OCI-LY1 (cell line): Measurements from ENCODE around the gene DSC3.
"Not testable (repeated sequence)": the region's sequence is repeated elsewhere in the genome, so short reads cannot be mapped to it uniquely, and the experiment has no call there.

Source experiments
- H2AFZ ChIP-seq: fragments of 200-600 bp; sonication (generic), shearing (Covaris generic); 2 replicates; pipeline ENCODE4 v1.6.0; 2014; ENCODE audit warnings: antibody characterized with exemption, mild to moderate bottlenecking, low read length
- H3F3A ChIP-seq: fragments of 200-600 bp; sonication (generic), shearing (Covaris generic); 2 replicates; pipeline ENCODE4 v1.6.0; 2014; ENCODE audit warnings: mild to moderate bottlenecking, antibody characterized with exemption, low read length, moderate library complexity; ENCODE audit not compliant: insufficient read depth
- H3K27ac ChIP-seq: fragments of 200-600 bp; sonication (generic); 2 replicates; pipeline ENCODE4 v1.5.1; 2014; ENCODE audit warnings: low read length, mixed run types, mild to moderate bottlenecking, low read depth; ENCODE audit not compliant: poor library complexity, severe bottlenecking
- H3K27me3 ChIP-seq: fragments of 200-600 bp; sonication (generic); 2 replicates; pipeline ENCODE4 v1.6.0; 2014; ENCODE audit warnings: antibody characterized with exemption, mild to moderate bottlenecking, low read length, moderate library complexity; ENCODE audit not compliant: insufficient read depth
- H3K36me3 ChIP-seq: fragments of 200-600 bp; sonication (generic); 2 replicates; pipeline ENCODE4 v1.6.1; 2014; ENCODE audit warnings: mild to moderate bottlenecking, antibody characterized with exemption, low read length, moderate library complexity, mixed read lengths; ENCODE audit not compliant: insufficient read depth
- H3K4me1 ChIP-seq: fragments of 200-600 bp; sonication (generic); 2 replicates; pipeline ENCODE4 v1.5.1; 2014; ENCODE audit warnings: mild to moderate bottlenecking, low read length, moderate library complexity; ENCODE audit not compliant: insufficient read depth, severe bottlenecking
- H3K4me2 ChIP-seq: fragments of 200-600 bp; sonication (generic), shearing (Covaris generic); 2 replicates; pipeline ENCODE4 v1.6.1; 2014; ENCODE audit warnings: low read length
- H3K4me3 ChIP-seq: fragments of 200-600 bp; sonication (generic); 2 replicates; pipeline ENCODE4 v1.5.1; 2014; ENCODE audit warnings: low read length, low read depth, mild to moderate bottlenecking, mixed read lengths; ENCODE audit not compliant: poor library complexity, severe bottlenecking
- H3K79me2 ChIP-seq: fragments of 200-600 bp; shearing (Covaris generic); 2 replicates; pipeline ENCODE4 v1.6.1; 2016; ENCODE audit warnings: mixed run types, low read length, mixed read lengths; ENCODE audit not compliant: insufficient read depth
- H3K9ac ChIP-seq: fragments of 200-600 bp; sonication (generic), shearing (Covaris generic); 2 replicates; pipeline ENCODE4 v1.6.1; 2014; ENCODE audit warnings: mild to moderate bottlenecking, low read length, mixed read lengths
- H3K9me2 ChIP-seq: fragments of 200-600 bp; sonication (generic), shearing (Covaris generic); 2 replicates; pipeline ENCODE4 v1.6.1; 2014; ENCODE audit warnings: low read depth, mild to moderate bottlenecking, low read length, mixed read lengths
- H3K9me3 ChIP-seq: fragments of 200-600 bp; shearing (Covaris generic); 2 replicates; pipeline ENCODE4 v1.6.1; 2014; ENCODE audit warnings: low read length, mixed read lengths
- H4K20me1 ChIP-seq: fragments of 200-600 bp; sonication (generic), shearing (Covaris generic); 2 replicates; pipeline ENCODE4 v1.6.0; 2016; ENCODE audit warnings: mild to moderate bottlenecking, low read length; ENCODE audit not compliant: insufficient read depth
- EZH2 ChIP-seq: fragments of 200-600 bp; sonication (generic), shearing (Covaris generic); IDR thresholded peaks from 2 replicates; pipeline ENCODE4 v1.8.0; 2017; ENCODE audit warnings: borderline replicate concordance, mixed run types, mild to moderate bottlenecking, antibody characterized with exemption, low read length, moderate library complexity, mixed read lengths
- TF ChIP-seq, protein P1 (sequence below): fragments of 200-600 bp; sonication (generic), shearing (Covaris generic); IDR thresholded peaks from 2 replicates; pipeline ENCODE4 v1.5.1; 2017; ENCODE audit warnings: mild to moderate bottlenecking, antibody characterized with exemption, low read length, moderate library complexity, mixed read lengths

DSC3 gene

DNA sequence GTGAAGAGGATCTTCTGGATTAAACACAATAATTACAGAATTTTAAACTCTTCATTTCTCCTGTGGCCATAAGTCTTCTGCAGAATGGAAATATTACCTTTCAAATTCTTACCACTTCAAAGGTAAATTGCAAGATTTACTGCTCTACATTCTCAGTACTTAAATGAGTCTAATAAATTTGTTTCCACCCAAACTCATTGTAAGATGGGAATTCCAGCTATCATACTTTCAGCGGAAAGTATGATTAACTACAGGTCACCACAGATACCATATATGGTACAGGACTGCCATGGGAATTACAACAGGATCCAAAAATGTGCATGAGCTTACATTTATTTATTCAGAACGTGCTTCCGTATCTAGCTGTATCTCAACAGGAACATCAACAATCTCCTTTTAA is 3.1 kb downstream of the DSC3 start:
- Histone ChIP-seq H3K79me2 (no peaks in the 10 kb centered on the region), H3K36me3 (no peaks in the 10 kb centered on the region), H3K27ac (no peak overlapping the region), H3K4me1 (no peaks in the 10 kb centered on the region), H4K20me1 (no peaks in the 10 kb centered on the region), H3K4me3 (no peak overlapping the region), H3K9ac (no peak overlapping the region), H3F3A (no peaks in the 10 kb centered on the region), H2AFZ (no peak overlapping the region), H3K9me2 (no peaks in the 10 kb centered on the region), H3K9me3 (no peaks in the 10 kb centered on the region), H3K4me2 (no peak overlapping the region), H3K27me3 (no peaks in the 10 kb centered on the region)
- TF ChIP-seq, protein P1, sequence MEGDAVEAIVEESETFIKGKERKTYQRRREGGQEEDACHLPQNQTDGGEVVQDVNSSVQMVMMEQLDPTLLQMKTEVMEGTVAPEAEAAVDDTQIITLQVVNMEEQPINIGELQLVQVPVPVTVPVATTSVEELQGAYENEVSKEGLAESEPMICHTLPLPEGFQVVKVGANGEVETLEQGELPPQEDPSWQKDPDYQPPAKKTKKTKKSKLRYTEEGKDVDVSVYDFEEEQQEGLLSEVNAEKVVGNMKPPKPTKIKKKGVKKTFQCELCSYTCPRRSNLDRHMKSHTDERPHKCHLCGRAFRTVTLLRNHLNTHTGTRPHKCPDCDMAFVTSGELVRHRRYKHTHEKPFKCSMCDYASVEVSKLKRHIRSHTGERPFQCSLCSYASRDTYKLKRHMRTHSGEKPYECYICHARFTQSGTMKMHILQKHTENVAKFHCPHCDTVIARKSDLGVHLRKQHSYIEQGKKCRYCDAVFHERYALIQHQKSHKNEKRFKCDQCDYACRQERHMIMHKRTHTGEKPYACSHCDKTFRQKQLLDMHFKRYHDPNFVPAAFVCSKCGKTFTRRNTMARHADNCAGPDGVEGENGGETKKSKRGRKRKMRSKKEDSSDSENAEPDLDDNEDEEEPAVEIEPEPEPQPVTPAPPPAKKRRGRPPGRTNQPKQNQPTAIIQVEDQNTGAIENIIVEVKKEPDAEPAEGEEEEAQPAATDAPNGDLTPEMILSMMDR = no peak
- no peak for TF ChIP-seq EZH2

GRCh38 chr18:31037686-31038085 is 4.9 kb downstream of the DSC3 start:
- not testable (repeated sequence) for H3K27me3 ChIP-seq, H3K9me2 ChIP-seq, H3K36me3 ChIP-seq, H3K4me1 ChIP-seq, H3F3A ChIP-seq, H4K20me1 ChIP-seq, H3K4me3 ChIP-seq, H3K4me2 ChIP-seq, H3K9ac ChIP-seq, H3K27ac ChIP-seq, H3K79me2 ChIP-seq, H3K9me3 ChIP-seq, H2AFZ ChIP-seq

DNA sequence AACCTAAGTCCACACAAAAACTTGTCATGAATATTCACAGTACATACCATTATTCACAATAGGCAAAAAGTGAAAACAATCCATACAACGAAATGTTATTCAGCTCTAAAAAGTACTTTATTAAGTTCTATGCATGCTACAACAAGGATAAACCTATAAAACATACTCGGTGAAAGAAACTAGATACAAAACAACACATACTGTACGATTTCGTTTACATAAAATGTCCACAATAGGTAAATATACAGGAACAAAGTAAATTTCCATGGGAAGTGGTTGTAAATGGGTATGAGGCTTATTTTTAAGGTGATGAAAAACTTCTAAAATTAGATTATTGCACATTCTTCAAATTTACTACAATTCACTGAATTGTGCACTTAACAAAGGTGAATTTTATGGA is 8.0 kb downstream of the DSC3 start:
- Histone ChIP-seq H3K4me3 (no peak overlapping the region), H4K20me1 (no peaks in the 10 kb centered on the region), H3K9me2 (no peaks in the 10 kb centered on the region), H3K79me2 (no peaks in the 10 kb centered on the region), H3F3A (no peaks in the 10 kb centered on the region), H3K36me3 (no peaks in the 10 kb centered on the region), H3K4me1 (no peaks in the 10 kb centered on the region), H3K9ac (no peak overlapping the region), H3K27me3 (no peaks in the 10 kb centered on the region), H3K27ac (no peak overlapping the region), H3K4me2 (no peak overlapping the region), H2AFZ (no peak overlapping the region), H3K9me3 (no peaks in the 10 kb centered on the region)
- no peak for TF ChIP-seq EZH2
- TF ChIP-seq, protein P1 = no peak

DNA sequence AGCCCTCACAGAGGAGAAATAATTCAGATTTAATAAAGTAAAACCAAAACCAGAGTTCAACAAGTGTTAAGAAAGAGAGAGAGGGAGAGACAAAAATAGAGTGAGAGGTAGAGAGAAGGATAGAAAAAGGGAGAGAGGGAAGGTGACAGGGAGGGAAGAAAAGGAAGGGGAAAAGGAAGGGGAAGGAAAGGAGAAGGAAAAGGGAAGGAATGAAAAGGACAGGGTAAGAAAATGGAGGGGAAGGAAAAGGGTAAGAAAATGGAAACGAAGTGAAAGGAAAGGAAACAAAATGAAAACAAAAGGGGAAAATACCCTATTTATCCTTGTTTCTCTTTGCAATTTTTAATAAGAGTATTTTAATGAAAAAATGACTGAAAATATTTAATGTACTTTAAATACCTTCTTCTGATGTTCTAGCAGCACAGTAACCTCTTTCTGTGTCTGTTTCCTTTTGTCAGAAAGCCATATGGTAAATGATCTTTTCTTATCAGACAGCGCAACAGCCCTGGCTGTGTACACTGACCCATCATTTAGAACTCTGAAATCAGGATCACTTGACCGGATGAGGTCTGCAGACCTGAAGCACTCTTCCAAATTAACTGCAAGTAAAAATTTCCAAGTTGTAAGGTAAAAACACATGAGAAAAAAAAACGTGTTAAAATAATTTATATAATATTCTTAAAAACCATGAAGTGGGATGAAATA is 11.8 kb downstream of the DSC3 start:
- Histone ChIP-seq H3K27me3 (no peaks in the 10 kb centered on the region), H3K9ac (no peak overlapping the region), H3K4me1 (no peaks in the 10 kb centered on the region), H3K4me2 (no peak overlapping the region), H3K79me2 (no peaks in the 10 kb centered on the region), H4K20me1 (no peaks in the 10 kb centered on the region), H3K36me3 (no peaks in the 10 kb centered on the region), H2AFZ (no peak overlapping the region), H3F3A (no peaks in the 10 kb centered on the region), H3K4me3 (no peak overlapping the region), H3K9me3 (no peaks in the 10 kb centered on the region), H3K9me2 (no peaks in the 10 kb centered on the region), H3K27ac (no peak overlapping the region)
- TF ChIP-seq, protein P1 = no peak
